ENCODE data around the gene KIFAP3.

DNA sequence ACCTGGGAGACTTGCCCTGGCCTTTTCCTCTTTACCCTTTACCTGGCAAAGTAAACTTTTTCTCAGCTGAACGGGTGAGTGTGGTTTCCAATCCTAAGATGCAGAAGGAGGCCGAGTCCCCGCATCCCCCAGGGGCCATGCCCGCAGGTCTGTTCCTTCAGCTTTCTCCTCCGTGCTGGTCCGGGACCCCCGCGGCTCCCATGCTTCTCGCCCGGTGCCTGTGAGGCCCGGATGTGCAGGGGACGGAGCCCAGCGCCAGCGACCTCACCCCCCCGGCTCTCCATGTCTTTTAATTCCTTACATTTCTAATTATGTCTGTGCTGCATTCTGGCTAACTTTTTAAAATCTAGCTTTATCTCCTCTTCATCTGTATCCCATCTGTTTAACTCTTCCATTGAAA, 159.3 kb downstream of the KIFAP3 start:
- TF ChIP-seq, protein P1, sequence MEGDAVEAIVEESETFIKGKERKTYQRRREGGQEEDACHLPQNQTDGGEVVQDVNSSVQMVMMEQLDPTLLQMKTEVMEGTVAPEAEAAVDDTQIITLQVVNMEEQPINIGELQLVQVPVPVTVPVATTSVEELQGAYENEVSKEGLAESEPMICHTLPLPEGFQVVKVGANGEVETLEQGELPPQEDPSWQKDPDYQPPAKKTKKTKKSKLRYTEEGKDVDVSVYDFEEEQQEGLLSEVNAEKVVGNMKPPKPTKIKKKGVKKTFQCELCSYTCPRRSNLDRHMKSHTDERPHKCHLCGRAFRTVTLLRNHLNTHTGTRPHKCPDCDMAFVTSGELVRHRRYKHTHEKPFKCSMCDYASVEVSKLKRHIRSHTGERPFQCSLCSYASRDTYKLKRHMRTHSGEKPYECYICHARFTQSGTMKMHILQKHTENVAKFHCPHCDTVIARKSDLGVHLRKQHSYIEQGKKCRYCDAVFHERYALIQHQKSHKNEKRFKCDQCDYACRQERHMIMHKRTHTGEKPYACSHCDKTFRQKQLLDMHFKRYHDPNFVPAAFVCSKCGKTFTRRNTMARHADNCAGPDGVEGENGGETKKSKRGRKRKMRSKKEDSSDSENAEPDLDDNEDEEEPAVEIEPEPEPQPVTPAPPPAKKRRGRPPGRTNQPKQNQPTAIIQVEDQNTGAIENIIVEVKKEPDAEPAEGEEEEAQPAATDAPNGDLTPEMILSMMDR (IDR thresholded peaks at IDR 0.05) = no peak
- no peak for TF ChIP-seq ZFX (IDR thresholded peaks at IDR 0.05; ENCODE audit: borderline replicate concordance)
